CD4-positive, alpha-beta T cell treated with Interleukin-4 for 1 hour (primary cell): ENCODE results near the gene UGT1A3.

Experiments used
- DNase-seq, 2 donors: peaks; one replicate each; pipeline ENCODE4 v3.0.0-alpha.2; 2020 to 2022

UGT1A3 gene

GRCh38 chr2:233799087-233799665 is 70.3 kb downstream of the UGT1A3 start:
- no peak for DNase-seq

- DNase-seq: no peak
Observed at GRCh38 chr2:233799716-233800115, 70.9 kb downstream of the UGT1A3 start.

GRCh38 chr2:233800208-233800607 is 71.4 kb downstream of the UGT1A3 start:
- no peak for DNase-seq

DNA sequence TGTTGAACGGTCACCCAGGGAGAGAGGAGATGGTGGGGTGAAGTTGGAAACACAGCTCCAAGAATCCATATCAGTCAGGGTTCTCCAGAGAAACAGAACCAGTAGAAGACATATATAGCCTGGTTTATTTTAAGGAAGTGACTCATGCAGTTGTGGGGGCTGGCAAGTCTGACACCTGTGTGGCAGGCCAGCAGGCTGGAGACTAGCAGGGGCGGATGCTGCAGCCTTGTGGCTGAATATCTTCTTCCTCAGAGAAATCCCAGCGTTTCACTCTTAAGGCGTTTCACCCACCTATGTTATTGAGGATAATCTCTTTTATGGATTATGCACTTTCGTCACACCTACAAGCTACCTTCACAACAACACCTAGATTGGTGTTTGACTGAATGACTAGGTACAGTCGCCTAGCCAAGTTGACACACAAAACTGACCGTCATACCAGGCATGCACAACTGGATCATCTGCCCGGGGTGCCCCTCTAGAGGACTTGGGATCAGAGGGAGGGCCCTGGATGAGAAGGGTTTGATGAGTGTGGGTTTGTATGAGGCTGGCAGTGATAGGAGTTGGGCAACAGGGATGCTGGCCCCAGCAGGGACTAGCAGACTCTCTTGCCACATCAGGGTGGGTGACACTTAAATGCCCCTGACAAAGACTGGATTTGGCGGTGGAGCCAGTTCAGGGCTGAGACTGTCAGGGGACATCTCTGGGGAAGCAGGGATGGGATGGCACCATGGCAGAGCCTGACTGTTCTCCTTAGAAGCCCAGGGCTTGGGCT is 72.7 kb downstream of the UGT1A3 start:
- no peak for DNase-seq

DNA sequence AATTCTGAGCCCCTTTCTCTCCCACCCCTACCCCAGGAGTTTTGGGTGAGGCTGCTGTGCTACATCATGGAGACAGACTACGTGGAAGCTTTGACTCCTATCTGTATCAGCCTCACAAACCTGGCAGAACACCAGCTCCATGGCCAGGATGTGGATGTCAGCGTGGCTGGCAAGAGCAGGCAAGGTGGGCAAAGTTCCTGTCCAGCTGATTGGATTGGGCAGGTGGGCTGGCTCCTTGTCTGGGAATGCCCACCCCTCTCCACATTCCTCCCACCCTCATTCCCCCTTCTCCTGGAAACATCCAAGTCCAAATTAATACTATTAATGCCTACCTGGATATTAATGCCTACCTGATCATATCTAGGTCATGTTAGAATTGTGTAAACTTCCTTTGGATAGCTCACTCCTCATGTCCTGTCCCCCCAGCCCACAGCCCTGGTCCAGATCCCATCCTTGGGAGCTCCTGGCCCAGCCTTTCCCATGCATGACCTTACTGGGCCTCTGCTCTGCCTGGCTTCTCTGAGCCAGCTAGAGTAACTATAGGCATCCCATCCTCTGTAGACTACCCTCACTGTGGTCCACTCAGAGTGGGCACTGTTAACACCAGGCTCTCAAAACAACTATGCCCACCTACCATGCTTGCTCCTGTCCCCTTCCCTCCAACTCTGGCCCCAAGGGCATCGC is 73.4 kb downstream of the UGT1A3 start:
- DNase-seq: no peak

- no peak for DNase-seq
Observed at GRCh38 chr2:233803292-233803911, 74.6 kb downstream of the UGT1A3 start.

DNA sequence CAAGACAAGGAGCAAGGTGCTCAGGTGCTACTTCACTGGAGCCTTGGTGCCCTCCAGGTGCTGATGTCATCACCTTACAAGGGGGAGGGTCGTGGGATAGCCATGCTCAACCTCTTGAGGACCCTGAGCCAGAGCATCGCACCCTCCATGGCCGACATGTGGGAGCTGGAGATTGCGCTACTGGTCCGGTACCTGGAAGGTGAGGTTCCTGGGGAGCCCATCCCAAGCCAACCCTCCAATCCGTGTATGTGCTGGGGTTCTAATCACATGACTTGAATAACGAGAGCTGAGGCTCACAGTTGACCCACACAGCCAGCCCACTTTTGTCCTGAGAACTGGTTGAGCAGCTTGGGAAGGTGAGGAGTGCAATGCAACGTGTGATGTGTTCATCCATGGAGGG is 75.2 kb downstream of the UGT1A3 start:
- no peak for DNase-seq

- DNase-seq: peak in 1 of 2 donors; percentile 7
Observed at GRCh38 chr2:233807215-233807865, 78.5 kb downstream of the UGT1A3 start.

DNA sequence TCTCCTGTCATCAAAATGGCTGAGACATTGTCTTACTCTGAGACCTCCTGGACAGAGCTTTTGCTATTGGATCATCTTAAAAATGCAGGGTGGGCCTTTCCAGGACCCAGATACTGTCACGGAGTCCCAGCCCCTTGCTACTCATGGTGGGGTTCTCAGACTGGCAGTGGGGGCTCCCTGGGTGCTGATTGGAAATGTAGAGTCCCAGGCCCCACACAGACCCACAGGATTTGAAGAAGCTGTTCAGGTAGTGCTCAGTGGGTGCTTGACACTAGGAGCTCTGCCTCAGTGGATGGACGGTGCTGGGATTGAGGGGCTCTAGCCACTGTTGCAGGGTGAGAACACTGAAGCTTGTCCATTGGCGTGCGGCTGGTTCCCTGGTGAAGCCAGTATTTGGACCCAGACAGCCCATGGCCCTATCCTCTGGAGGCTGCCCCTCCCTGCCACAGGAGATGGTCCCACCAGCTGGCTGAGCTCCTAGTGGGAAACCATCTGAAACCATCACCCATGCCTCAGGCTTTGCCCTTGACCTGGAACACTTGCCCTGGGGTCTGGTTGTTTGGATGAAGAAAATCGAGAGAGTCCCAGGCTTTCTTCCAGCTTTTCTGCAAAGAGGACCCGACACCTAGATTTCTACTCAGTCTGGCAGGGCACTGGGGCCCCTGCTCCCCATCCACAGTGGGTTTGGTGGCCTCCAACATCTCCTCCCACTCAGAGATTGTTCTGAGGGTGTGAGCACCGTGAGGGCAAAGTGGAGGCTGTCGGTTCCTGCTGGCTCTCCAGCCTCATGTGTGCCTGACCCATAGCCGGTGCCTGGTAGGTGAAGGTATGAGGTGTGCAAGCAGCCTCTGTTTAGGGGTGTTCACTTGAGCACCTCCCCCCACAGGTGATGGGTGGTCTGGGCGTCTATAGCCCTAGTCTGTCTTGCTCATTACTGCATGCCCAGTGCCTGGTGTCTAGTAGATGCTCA is 79.4 kb downstream of the UGT1A3 start:
- peak in 1 of 2 donors; percentile 4 for DNase-seq

GRCh38 chr2:233810385-233810784 is 81.5 kb downstream of the UGT1A3 start:
- peak in 1 of 2 donors; percentile 7 for DNase-seq

DNA sequence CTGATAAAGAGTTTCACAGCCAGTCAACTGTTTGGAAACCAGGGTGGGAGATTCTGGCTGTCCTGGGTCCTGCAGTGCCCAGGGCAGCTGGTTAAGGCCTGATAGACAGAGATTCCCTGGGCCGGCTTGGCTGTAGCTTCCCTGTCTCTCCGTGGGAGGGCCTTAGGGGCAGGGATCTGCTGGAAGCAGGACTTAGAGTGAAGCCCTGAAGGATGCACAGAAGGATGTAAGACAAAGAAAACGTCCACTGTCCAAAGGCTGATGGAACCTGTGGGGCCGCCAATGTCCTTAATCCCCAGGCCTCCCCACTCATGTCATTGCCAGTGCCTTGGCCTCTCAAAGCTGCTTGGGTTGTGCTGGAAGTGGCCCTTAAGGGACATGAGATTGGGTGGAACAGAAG is 82.2 kb downstream of the UGT1A3 start:
- peak in 1 of 2 donors; percentile 7 for DNase-seq

DNA sequence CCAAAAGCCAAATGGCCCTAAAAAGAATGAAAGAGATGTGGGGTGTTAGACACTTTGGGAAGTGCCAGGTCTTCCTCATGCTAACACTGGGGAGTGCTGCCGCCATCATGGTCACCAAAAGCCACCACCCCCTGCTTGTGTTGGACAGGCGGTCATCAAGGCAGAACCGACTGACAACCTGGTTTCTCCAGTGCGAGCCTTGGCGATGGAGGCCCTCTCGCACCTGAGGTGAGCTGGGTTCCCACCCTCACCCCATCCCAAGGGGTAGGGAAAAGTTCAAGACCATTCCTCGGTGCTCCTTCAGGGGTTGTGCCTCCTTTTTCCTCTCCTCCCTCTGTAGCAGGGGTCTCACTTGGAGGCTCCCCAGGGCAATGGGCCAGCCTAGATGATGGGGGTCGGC is 82.9 kb downstream of the UGT1A3 start:
- DNase-seq: peak in 1 of 2 donors; percentile 6

DNA sequence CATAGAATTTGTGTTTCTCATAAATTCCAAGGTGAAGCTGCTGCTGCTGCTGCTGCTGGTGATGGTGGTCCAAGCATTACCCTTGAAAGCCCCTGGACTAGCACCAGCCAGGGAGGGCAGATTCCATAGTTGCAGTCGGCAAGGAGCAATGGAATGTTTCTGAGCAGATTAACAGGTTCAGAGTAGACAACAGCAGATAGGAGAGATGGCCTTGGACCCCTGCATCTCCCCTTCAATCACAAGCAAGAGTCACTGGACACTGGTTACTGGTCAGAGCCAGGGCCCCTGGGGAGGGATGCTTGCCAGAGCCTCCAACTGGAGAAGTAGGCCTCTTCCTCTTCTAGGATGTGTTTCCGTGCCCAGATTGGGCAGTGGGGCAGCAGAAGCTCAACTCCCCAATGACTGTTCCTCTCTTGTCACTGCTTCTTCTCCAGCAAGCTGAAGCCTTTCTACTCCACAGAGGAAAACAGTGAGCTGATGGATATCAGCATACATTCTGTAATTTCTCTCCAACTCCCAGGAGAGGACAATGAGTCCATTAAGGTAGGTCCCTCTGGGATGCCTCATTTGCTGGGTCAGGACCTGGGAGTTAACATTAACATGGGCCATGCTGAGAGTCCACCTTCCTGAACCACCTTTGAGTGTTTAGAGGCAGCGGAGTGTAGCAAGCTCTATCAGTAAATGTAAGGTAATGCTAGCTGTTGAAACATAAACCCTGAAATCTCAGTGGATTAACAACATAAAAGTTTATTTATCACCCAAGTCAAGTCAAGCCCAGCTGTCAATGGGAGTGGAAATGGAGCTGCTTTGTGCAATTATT is 84.6 kb downstream of the UGT1A3 start:
- peak in 1 of 2 donors; percentile 7 for DNase-seq

DNA sequence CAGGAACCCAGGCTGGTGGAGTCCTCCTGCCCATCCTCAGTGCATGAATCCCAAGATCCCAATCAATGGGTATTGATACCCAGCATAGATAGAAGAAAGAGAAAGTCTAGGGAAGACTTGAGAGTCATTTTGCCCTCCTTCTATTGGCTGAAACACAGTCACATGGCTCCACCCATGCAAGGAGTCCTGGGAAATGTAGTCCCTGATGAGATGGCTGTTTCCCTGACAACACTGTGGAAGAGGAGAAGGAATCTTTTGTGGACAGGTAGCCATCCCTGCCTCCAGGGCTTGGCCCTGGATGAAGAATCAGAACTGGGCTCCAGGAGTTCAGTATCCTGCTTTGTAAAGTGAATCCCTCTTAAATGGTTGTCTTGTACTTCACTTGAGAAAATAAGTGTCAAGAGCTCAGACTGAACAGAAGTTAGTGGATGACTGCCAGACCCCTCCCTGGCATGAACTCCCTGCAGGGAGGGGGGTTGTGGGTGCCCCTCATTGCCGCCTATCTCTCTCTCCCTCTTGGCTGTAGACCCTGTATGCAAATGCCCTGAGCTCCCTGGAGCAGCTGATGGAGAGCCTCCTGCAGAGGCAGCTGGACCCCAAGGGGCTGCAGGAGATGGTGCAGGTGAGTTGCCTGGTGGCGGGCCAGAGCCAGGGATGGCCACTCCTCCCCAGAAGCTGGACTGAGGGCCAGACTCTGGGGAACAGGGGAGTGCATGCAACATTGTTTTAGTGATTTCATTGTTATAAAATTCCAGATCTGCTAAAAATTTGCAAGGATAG is 85.4 kb downstream of the UGT1A3 start:
- peak; percentile 3 to 5 for DNase-seq

GRCh38 chr2:233815861-233816260 is 87.0 kb downstream of the UGT1A3 start:
- no peak for DNase-seq

DNA sequence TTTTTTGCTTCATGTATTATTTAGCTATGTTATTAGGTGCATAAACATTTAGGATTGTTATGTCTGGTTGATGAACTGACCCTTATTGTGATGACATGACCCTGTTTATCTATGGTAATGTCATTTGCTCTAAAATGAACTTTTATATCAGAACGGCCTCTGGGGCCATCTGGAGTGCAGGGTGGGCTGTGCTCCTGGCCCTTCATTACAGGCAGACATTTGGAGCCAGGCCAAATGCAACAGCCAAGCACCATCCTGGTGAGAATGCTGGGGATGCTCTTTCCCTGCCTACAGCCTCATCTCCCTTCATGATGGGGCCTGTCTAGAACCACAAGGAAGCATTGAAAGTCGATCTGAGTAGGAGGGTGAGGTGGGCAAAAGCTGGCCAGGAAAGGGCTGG is 87.5 kb downstream of the UGT1A3 start:
- DNase-seq: no peak

DNA sequence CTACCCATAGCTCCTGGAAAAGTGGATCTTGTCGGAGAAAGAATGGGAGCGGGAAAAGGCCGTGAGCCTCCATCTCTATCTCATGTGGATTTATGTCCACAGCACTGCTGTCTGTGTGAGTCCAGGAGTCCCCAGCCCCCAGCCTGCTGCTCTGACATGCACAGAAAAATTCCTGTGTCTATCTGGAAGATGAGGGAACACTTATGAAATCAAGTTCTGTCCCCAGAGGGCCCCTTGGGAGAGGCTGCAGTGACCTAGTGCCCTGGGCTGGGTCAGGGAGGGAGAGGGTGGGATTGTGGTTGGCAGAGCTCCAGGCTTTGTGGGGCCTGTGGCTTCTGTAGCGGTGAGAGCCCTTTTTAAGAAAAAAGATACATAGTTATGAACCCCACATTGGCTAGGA is 87.9 kb downstream of the UGT1A3 start:
- no peak for DNase-seq

GRCh38 chr2:233817361-233817911 is 88.6 kb downstream of the UGT1A3 start:
- DNase-seq: peak in 1 of 2 donors; percentile 10

DNA sequence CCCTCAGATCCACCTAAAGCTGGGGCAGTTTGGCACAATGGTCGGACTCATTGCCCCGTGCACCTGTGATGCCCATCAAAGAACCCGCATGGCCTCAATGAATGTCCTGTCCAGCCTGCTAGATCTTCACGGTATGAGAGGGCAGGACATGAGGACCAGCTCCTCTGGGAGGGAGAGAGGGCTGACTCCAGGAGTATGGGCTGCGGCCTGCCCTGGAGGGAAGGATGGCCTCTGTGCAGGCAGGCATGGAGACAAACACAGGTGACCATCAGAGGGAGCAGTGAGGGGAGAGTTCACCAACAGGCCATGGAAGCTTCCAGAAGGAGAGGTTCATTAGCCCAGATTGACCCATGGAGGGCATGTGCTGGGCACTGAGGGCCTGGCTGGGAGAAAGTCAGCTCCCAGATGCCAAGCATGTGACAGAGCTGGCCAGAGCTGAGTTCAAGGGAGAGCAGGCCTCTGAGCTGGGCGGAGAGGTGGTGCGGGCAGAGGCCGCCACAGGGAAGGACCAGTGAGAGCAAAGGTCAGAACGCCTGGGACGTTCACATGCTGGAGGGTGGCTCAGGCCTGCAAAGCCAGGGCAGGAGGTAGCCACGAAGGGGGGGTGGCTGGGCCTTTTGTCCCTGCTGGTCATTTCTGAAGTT is 89.3 kb downstream of the UGT1A3 start:
- DNase-seq: peak in 1 of 2 donors; percentile 10
